HCT116 (cell line): ENCODE measurements around the gene PIBF1.

Source experiments
- CTCF ChIP-seq, 3 experiments: fragments of 200-600 bp in 1 of 3; sonication (generic) in 1 of 3; IDR thresholded peaks in 2 of 3; conservative IDR thresholded peaks in 1 of 3; 2 replicates each; pipeline ENCODE4 v1.5.1; 2012 to 2017; ENCODE audit warnings: low read depth in 2 of 3, low read length in 2 of 3, antibody characterized with exemption in 1 of 3, borderline replicate concordance in 1 of 3, control low read depth in 1 of 3, mild to moderate bottlenecking in 1 of 3, mixed read lengths in 1 of 3, mixed run types in 1 of 3, moderate library complexity in 1 of 3; ENCODE audit not compliant: insufficient read depth in 1 of 3
- MAX ChIP-seq: IDR thresholded peaks from 2 replicates; pipeline ENCODE4 v1.6.1; 2012
- POLR2A ChIP-seq: IDR thresholded peaks from 2 replicates; pipeline ENCODE4 v1.7.0; 2011; ENCODE audit warnings: borderline replicate concordance; ENCODE audit not compliant: insufficient read depth, insufficient read length; ENCODE audit errors: extremely low read depth
- POLR2AphosphoS5 ChIP-seq: IDR thresholded peaks from 2 replicates; pipeline ENCODE4 v1.6.1; 2011; ENCODE audit warnings: mild to moderate bottlenecking, low read depth, low read length, moderate library complexity
- REST ChIP-seq: IDR thresholded peaks from 2 replicates; pipeline ENCODE4 v1.6.1; 2012; ENCODE audit warnings: low read depth
- YY1 ChIP-seq: IDR thresholded peaks from 2 replicates; pipeline ENCODE4 v1.6.1; 2011; ENCODE audit warnings: low read length, low read depth, moderate library complexity, mild to moderate bottlenecking; ENCODE audit not compliant: insufficient replicate concordance; ENCODE audit errors: extremely low read depth
- ZBTB33 ChIP-seq: IDR thresholded peaks from 2 replicates; pipeline ENCODE4 v1.6.1; 2011; ENCODE audit warnings: mild to moderate bottlenecking, low read length, moderate library complexity; ENCODE audit not compliant: insufficient replicate concordance; ENCODE audit errors: extremely low read depth
- ZFX ChIP-seq: fragments of 450-650 bp; IDR thresholded peaks from 2 replicates; pipeline ENCODE4 v1.6.1; 2017
- ZNF274 ChIP-seq: fragments of 200-500 bp; sonication (Bioruptor generic); IDR thresholded peaks from 2 replicates; pipeline ENCODE4 v1.6.1; 2014; ENCODE audit warnings: mild to moderate bottlenecking, low read depth, low read length, inconsistent platforms

GRCh38 chr13:72757792-72758535 lies 24.0 kb upstream of the PIBF1 start:
- TF ChIP-seq POLR2AphosphoS5 (no peak), ZFX (no peak), ZBTB33 (no peak), POLR2A (no peak), CTCF (IDR thresholded peaks at IDR 0.05 in 2 of 3, conservative IDR thresholded peaks at IDR 0.05 in 1 of 3; ENCODE audit: borderline replicate concordance in 1 of 3, insufficient read depth in 1 of 3, low read depth in 2 of 3, low read length in 2 of 3) (no peak), ZNF274 (no peak), REST (no peak), YY1 (no peak), MAX (no peak)
